Inflammatory macrophage (primary cell): ENCODE measurements around the gene ZNF664.

Source experiments
- DNase-seq, 2 donors: peaks; one replicate each; pipeline ENCODE4 v3.0.0-alpha.2; 2020 to 2022

ZNF664 gene

DNA sequence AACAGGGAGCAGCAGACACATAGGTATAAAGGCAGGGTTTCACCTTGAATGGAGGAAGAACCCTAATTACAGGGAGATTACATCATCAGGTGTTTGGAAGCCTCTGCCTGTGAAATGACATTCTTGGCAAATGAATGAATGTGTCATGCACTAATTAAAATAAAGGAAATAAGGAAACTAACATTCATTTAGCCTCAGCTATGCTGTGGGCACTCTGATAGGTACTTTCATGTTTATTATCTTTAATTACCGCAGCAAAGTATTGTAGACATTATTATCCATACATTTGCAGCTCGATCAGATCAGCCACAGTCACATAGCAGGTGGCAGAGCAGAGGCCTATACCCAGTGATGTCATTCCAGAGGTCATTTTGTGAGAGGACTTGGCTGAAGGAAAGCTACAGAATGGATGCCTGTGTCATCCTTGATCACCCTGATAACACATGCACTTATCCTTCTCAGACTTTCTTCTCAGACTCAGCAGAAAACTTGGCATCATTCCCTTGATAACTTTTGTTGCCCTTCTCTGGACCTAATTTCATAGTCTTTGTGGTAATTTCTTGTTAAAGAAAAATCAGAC is 18.4 kb downstream of the ZNF664 start:
- DNase-seq, result no peak

DNA sequence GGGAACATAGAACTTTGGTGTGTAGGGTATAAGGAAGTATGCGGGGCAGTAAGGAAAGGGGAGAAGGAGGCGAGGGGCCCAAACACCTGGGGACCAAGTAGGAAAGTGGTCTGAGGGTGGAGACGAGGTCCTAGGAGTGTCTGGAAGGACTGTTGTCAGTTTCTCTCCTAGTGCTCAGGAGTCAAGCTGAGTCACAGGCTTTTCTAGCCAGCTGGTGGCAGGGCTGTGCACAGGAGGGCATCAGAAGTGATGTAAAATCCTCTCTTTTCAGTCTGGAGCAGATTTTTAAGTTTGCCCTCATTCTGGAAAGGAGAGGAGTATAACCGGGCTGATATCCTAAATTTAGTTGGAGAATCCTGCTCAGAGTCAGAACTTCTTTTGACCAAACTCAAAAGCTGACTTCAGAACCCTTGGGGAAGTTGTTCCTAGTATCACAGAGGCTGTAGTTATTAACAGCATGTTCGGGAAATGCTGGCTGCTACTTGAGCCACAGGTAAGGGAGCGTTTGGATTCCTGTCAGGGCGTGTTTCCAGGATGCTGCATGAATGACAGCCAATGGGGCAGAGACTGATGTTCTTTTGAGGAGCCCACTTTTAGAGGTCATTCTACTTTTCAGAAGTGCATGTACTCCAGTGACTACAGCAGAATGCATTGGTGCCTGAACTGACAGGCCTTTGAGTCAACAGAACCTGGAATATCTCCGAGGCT is 19.3 kb downstream of the ZNF664 start:
- no peak for DNase-seq

DNA sequence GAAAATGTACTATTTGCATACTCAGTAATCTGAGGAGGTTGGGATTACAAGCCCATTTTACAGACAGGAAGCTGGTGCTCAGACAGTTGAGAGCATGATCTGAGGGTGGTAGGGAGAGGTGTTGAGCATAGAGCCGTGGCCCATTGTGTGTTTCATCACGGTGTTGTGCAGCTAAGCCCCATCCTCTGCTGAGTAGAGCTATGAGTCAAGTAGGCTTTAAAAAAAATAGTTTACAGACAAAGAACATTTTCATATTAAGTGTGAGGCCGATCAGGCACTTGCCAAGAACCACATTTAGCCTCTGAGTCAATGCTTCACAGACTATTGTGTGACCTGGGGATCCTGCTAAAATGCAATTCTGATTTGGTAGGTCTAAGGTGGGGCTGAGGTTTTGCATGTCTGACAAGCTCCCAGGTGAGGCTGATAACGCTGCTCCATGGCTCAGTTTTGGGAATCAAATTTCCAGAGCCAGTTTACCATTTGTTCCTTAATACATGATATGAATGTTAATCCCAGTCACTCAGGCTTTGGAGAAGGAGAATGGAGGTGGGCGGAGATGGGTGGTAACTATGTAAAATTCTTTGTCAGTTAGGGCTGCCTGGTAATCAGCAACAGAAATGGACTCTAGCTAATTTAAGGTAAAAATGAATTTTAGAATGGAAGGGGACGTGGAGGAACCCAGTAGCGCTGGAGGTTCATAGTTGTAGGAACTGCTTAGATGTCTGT is 22.2 kb downstream of the ZNF664 start:
- no peak for DNase-seq

DNA sequence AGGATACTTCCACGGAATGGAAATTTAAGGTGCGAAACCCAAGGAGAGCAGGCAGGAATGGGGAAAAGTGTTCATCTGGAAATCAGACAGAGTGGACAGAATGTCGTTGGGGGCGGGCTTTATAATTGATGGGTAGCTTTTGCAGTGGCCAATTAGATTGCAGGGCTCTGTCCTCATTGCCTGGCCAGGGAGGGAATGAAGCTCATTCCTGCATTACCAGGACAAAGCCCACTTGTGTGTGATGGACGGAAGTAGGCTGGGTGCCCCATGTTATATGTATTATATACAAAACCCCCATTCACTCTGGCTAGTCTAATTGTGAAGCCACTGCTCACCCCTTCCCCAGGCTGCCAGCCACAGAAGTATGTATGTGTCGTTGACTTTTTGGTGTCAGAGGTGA is 23.6 kb downstream of the ZNF664 start:
- no peak for DNase-seq

DNA sequence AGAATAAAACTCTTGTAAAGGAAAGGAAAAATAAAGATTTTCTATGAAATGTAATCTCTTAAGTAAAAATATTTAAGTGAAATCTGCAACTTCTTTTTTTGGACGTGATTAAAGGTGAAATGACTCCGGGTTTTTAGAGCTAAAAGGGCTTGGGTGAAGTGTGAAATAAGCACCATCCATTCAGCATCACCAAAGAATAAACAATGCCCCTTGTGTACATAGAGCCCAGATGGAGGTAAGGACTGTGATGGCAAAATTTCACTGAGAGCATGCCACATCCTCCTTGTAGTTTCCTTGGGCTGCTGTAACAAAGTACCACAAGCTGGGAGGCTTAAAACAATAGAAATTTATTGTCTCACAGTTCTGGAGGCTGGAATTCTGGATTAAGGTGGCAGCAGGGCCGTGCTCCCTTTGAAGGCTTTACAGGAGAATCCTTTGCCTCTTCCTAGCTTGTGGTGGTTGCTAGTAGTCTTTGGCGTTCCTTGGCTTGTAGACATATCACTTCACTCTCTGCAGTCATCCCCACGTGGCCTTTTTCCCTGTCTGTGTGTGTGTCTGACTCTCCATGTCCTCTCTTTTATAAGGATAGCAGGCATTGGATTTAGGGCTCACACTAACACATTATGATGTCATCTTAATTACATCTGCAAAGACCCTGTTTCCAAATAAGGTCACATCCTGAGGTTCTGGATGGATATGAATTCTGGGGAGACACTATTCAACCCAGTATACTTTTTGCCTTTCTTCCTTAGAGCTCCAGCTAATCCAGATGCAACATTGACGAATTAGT is 24.2 kb downstream of the ZNF664 start:
- DNase-seq, result no peak

DNA sequence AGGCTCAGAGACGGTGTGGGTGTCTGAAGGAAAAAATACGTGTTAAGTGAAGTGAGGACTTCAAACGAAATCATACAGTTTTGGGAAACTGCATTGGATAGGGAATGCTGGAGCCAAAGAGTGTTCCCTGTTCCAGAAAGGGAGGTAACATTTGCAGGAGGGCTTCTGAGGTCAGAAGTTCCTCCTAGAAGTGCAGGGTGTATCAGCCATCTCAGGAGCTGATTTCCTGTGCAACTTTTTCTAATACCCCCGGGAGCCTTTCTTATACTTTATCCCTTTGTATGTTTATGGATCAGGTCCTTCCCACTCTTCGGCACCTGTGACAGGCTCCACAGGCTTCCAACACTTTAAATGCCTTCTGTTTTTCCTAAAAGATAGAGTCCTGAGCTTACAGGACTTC is 24.9 kb downstream of the ZNF664 start:
- DNase-seq, result no peak

DNA sequence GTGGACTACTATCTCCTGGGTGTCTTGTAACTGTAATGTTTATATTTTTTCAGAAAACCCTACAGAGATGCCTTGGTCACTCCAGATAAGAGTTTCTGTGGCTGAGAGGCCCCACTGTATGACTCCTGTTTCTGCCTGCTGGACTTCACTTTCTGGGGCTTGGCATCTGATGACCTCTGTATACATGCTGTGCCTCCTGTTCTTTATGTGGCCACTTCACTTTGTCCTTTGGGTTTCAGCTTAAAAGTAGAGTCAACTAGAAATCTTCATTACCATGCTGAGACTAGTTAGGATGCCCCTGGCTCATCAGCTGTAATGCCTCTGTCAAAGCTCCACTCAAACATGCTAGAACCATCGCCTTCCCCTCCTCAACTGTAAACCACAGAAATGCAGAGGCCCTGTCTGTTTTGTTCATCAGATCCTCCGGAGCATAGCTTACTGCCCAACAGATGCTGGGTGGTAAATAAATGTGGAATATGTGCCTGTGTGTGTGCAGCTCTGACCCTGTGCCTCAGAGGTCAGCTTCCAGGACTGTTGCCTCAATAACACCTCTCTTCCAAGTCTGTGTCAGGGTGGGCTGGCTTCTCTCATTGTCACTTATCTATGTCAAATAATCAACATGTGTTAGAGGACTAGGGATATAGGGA is 25.5 kb downstream of the ZNF664 start:
- DNase-seq, result no peak

DNA sequence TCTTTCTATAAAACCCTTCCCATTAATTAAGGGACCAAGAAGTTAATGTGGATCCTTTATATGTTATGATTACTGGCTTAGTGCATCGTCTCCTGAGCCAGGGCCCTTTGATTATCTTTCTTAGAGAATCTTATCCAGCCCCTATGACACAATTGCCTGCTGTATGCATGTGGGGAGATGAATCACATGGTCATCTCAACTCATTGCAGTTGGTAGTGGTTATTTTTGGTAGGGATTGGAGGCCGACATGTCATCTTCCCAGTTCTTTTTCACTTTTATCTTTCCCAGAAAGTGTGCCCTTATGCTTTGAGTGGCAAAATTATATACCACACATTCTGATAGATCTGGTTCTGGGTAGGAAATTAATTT is 26.0 kb downstream of the ZNF664 start:
- no peak for DNase-seq

DNA sequence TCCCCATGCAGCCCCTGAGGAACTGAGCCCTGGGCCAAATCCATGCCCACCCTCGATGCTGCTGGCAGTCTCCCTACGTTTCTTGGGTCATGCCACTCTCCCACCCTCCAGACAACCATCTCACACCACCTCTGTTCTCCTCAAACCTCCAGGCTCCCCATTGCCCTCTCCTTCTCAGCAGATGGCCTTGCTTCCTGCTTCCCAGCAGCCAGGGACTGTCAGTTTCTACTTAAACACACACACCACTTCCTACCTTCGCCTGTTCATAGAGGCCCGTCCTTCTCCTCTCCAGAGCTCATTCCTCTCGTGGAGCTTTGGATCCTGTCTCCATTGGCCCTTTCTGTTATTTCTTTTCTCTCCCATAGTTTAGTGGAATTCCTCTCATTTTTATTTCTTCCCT is 27.1 kb downstream of the ZNF664 start:
- DNase-seq, result no peak

DNA sequence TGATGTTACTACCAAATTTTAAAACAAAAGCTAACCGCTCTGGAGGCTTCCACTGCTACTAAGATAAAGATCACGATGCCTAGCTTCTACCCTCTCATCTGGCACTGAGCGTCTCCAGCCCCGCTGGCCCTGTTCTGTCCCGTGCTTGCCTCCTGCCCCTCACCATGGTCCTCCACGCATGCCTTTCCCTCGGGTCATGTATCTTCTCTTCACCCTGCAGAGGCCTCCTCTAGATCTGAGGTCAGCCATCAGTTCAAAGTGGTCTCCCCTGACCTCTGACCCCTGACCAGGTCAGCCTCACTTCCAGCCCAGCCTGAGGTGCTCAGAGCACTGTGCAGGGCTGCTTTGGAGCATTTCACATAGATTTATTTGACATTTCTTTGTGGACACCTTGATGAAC is 28.3 kb downstream of the ZNF664 start:
- DNase-seq, result no peak

DNA sequence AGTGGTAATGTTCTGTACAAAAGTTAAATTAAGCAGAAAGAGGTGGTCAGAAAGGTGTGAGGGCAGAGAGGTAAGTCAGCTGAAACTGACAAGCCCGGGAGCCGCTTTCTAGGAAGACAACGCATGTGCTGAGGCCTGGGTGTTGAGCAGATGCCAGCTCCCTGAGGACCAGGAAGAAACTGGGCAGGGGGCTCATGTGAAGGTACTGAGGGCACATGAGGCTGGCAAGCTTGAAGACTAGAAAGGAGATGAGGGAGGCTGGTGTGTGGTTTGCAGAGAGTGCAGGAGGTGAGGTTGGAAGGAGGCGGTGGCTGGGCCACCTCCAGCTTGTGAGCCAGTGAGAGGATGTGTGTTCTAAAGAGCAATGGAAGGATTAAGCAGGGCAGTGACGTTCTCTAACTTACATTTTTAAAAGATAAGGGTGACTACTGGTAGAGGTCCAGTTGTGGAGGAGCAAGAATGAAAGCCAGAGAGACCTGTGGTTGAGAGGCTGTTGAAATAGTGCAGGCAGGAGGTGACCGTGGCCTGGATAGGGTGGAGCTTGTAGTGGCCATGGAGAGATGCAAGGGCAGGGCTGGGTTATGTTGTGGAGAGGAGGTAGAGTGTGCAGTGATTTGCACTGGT is 29.1 kb downstream of the ZNF664 start:
- no peak for DNase-seq

DNA sequence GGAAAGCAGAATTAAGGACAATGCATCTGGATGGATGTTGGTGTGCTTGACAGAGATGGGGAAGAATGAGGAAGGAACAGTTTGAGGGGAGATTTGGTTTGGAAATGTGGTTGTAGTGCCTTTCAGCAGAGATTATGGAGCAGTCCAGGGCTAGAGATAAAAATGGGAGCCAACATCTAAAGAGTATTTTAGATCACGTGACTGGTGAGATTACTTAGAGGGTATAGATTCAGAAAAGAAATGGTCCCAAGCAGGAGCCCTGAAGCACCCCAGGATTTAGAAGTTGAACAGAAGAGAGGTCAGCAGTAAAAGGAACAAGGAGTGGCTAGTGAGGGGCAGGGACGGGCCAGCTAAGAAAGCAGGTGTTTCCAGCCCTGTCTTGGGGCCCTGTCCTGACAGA is 29.6 kb downstream of the ZNF664 start:
- DNase-seq, result no peak

DNA sequence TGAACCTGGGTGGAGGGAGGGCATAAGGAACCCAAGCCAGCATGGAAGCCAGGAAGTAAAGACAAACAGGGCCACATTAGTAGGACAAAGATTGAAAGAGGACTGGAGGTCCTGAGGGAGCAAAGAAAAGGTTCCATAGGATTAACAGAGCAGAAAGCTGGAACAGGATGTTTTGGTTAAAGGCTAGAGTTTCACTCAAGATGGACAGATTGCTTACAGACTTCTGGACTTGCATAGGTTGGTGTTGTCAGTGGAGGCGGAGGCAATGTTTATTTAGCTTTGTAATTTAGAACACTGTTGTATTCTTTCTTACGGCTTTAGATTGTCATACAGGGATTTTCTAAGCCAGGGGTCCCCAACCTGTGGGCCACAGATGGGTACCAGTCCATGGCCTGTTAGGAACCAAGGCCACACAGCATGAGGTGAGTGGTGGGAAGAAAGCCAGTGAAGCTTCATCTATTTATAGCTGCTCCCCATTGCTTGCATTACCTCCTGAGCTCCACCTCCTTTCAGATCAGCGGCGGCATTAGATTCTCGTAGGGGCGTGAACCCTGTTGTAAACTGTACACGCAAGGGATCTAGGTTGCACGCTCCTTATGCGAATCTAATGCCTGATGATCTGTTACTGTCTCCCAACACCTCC is 31.3 kb downstream of the ZNF664 start:
- DNase-seq, result no peak

DNA sequence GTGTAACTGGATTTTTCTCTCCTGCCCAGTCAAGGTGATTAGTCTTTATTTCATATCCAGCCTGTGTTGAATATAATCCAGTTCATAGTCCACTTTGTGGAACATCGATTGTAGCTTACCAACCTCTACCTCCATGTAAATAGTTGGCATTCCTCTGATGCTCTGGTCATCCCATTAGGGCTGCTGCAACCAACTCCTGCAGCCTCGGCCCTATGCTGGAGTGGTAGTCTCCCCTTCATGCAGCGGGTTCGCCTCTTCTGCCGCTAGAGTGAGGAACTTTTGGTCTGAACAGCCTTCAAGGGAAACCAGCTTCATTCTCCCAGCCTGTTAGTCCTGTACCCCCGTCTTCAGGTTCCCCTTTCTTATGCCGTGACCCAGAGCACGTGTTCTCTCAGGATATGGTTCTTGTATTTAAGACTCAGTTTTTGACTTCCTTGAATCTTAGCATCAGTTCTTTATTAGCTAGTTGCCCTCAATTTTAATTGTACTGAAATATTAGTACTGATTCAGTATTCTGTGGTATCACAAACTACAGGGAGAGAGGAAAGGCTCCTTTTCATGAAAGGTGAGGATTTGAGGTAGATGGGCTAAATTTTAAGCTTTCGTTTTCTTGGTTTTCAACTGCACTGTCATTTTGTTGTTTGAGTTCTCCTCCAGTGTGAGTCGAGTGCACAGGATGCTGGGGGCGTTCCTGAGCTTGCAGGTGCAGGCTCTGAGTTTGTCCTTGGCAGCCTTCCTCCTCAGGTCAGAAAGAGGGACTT is 33.2 kb downstream of the ZNF664 start:
- peak; percentile 62 to 73 for DNase-seq

DNA sequence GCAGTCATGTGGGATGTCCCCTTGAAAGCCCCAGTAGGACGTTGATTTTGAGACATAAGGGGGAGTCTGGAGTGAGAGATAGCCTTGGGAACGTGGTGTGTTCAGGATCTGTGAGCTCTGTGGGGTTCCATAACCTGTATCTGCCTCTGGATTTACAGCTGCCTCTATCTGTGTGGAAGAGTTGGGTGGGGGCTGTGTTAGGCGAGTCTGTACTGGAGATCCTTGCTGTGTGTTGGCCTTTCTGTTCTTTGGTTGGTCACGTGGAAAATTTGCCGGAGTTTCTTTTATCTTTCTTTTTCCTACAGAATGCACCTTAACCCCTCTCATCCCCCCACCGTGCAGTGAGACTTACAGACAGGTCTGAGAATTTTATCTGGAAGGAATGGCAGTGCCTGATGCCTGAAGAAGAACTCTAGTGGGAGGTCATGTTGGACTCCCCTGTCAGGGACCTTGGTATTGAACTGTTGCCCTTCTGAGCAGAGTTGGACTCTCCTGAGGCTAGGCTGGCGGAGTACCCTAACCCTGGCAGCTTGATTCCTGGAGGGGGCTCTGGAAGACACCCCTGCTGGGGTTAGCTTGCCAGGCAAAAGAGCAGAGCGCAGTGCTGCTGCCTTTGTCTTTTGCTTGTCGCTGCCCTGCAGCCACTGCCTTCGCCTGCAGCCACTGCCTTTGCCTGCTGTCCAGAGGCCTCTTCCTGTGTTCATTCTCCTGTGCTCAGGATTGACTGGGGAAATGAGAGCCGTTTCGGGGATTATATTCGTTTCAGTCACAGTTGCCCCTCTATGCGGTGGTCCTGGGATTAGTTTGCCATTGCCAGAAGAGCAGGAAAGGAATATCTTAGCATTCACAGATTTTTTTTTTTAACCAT is 34.1 kb downstream of the ZNF664 start:
- no peak for DNase-seq

DNA sequence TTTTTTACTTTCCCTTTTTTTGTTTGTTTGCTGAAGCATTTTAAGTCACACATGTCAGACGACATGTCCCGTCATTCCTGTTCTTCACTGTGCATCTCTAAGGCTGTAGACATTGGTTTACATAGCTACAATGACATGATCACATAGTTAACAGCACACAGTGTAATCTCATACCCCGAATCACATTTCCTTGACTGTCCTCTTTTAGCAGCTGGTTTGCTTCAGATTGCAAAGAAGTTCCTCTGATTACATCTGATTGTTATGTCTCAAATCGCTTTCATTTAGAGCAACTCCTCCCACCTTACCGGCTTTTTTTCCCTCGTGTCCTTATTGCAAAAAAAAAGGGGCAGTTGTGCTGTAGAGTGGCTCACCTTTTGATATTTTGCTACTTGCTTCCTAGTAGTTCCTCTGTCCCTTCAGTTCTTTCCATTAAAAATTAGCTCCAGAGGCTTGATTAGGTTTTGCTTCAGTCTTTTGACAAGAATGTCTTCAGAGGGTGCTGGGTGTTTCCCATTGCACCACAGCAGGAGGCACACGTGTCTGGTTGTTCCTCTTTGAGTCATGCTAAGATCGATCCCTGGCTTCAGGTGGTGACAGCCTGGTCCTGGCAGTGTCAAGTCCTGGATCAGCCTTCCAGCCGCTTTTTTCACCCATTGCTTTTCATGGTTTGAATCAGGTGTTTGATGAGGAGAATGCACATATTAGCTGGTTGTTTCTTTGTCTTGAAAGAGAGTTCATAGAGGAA is 35.0 kb downstream of the ZNF664 start:
- DNase-seq, result peak; percentile 60 to 64

DNA sequence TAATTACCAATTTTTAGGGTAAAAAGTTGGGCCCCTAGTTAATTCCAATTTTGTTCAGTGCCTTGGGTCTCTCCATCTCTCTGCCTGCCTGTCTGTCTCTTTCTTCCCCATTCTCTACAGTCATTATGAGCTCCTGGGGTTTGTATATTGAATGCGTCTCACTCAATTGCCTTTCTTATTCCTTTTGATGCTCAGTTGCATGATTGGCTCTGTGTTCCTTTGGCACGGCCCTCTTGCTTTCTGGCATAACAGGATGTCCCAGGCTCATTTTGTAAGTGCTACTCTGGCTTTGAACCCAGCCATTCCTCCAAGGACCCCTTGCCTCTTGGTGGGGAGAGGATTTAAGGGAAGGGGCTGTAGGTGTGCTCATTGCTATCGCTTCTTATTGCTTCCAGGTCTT is 35.6 kb downstream of the ZNF664 start:
- no peak for DNase-seq

DNA sequence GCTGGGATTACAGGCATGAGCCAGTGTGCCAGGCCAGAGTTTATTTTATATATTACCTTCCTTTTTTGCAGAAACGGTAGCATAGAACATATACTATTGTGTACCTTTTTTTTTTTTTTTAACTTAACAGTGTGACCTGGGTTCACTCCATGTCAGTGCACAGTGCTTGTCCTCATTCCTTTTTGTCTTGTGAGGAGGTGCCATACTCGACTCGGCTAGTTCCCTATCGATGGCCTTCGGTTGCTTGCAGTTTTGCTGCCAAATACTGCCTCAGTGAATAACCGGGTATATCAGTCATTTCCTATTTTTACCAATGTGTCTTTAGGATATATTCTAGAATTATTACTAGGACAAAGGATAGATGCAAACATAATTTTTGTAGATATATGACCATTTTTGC is 36.8 kb downstream of the ZNF664 start:
- no peak for DNase-seq

DNA sequence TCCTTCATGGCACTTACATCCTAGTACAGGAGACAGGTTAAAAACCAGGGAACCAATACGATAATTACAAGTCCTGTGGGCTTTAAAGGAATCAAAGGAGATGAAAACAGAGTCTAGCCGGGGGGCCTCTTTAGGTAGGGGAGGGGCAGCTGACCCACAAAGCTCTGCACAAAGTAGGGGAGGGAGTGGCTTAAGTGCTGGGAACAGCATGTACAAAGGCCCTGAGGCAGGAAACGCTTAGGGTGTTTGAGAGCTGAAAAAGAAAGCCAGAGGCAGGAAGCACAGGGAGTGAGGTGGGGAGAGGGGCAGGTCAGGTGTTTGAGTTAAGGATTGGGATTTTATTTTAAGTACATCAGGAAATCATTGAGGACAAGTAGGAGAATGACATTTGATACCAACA is 37.7 kb downstream of the ZNF664 start:
- no peak for DNase-seq
